ENCODE results near the gene TANC1.
"Not testable (repeated sequence)": the region's sequence is repeated elsewhere in the genome, so short reads cannot be mapped to it uniquely, and the experiment has no call there.

Gene TANC1

DNA sequence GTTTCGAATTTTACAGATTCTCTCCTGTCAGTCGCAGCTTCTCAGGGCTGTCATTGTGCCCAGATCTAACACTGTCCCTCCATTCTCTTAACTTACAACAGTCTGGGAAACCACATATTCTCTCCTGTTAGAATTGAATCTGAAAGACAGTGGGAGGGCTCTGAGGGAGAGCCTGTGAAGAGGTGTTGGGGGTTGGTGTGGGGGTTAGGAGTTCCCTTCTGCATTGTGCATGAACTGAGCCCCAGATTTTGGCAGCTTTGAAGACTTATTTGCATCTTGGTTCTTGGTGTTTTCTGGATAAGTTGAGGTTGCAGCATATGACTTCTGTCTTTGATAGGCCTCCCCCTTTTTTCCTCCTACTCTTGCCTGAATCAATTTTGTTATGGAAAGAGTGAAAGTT is 64.1 kb downstream of the TANC1 start:
- no peak for DNase-seq

GRCh38 chr2:159034713-159035112 is 66.3 kb downstream of the TANC1 start:
- no peak for DNase-seq

DNA sequence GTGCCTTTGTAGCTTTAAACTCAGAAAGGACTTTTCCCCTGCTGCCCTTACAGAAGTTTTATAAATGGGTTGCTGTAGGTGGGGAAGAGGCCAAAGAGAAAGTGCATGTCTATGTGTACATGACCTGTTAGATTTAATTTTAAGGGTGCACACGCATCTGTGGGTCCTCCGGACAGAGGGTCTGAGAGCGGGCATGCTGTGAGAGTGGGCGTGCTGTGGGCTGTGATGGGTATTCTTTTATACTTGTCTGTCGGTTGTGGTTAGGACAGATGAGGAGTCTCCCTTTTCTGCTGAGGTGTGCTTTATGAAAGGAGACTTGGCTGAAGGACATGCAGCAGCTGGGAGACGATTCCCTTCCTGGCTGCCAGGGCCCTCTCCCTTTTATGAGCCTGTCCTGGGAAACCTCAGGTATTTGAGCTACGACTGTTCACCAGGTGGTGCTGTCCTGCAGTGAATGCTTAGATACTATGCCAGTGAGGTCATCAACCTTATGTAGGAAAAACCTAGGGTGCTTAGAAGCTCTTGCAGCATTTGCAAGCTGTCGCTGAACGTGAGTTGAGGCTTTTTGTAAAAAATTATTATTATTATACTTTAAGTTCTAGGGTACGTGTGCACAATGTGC is 67.5 kb downstream of the TANC1 start:
- peak; percentile 39 for DNase-seq

GRCh38 chr2:159036461-159036860 is 68.0 kb downstream of the TANC1 start:
- DNase-seq, result not testable (repeated sequence)

DNA sequence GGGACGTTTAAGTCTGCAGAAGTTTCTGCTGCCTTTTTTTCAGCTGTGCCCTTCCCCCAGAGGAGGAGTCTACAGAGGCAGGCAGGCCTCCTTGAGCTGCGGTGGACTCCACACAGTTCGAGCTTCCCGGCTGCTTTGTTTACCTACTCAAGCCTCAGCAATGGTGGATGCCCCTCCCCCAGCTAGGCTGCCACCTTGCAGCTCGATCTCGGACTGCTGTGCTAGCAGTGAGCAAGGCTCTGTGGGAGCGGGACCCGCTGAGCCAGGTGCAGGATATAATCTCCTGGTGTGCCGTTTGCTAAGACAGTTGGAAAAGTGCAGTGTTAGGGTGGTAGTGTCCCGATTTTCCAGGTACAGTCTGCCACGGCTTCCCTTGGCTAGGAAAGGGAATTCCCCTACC is 72.9 kb downstream of the TANC1 start:
- DNase-seq, result not testable (repeated sequence)

GRCh38 chr2:159042115-159042850 is 73.8 kb downstream of the TANC1 start:
- DNase-seq, result no peak

DNA sequence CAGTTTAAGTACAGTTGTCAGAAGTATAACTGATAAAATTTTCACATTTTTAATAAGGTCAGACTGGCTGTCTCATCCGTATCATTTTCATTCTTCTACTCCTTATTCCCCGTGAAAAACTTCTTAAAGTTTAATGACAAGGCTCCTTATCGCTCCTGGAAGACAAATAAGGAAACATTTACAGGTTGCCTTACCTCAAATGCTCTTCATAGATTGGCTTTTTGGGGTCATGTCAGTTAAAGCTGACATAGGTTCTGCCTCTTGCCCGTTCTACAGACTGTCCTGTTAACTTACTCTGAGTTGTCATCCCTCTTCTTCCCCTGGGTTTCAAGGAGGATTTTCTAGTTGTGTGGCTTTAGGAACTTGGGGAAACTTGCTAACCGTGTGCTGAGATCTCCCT is 75.3 kb downstream of the TANC1 start:
- DNase-seq, result no peak

- DNase-seq, result no peak
Measured at GRCh38 chr2:159044804-159045286, 76.4 kb downstream of the TANC1 start.

GRCh38 chr2:159045545-159046454 is 77.4 kb downstream of the TANC1 start:
- no peak for DNase-seq

GRCh38 chr2:159046966-159047365 is 78.5 kb downstream of the TANC1 start:
- DNase-seq, result no peak

GRCh38 chr2:159050426-159050825 is 82.0 kb downstream of the TANC1 start:
- DNase-seq, result no peak

DNA sequence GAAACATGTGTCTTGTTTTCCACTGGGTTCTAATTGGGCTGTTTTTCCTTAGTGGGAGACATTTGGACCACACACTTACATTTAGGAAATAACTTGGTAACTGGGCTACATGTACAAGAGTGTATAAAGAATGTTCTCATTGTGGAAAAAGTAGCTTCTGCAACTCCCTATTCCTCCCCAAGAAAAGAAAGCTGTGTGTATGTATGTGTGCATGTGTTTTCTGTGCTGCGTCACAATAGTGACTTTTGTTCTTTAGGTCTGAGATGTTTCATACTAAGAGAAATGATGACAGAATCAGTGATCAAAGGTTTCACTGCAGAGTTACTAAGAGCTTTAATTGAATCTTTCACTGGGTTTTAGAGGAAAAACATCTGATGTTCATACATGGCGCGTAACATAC is 82.7 kb downstream of the TANC1 start:
- DNase-seq, result no peak

DNA sequence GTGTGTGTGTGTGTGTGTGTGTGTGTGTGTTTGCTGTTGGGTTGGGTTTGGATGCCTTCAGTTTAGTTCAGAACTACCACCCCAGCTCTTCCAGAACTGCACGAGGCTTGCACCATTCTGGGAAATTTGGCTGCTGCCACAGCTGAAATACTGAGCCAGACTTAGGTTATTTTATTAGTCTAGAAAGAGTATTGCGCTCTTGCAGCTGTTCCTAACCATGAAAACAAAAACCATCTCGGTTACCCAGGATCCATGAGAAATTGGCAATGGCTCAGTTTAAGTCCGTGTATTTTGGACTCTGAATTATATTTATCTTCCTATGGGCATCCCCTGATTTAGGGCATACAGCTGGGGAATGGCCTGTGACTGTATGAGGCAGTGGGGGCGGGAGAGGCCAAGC is 83.2 kb downstream of the TANC1 start:
- no peak for DNase-seq

GRCh38 chr2:159052157-159052601 is 83.7 kb downstream of the TANC1 start:
- no peak for DNase-seq

GRCh38 chr2:159053161-159054031 is 85.0 kb downstream of the TANC1 start:
- no peak for DNase-seq

DNA sequence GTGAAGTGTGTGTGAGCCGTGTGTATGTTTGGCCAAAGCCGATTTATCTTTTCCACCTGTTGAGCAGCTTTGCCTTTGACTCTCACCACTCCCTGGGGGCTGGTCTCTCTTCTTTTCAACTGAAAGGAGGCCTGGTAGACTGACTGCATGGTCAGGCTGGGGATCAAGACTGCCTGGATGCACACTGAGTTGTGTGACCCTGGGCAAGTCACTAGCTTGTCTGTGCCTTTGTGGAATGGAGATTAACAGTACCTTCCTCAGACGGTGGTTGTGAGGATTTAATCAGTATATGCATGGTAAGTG is 85.5 kb downstream of the TANC1 start:
- DNase-seq, result no peak

DNA sequence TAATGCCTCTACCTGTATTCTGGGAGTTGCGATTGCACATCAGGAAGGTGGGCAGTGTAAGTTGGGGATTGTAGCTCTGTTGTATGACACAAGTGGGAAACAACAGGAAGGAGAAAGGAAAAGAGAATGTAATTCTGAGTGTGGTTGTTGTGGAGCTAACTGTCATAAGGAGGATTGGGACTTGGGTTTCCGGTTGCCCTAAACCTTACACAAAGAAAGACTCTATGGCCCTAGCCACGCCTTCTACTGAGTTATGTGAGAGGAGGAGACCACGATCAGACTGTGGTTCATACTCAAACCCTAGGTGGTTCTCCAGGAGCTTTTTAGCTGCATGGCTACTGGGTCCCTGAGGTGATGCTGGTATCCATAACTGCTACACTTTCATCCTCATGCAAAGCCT is 86.5 kb downstream of the TANC1 start:
- no peak for DNase-seq

GRCh38 chr2:159060518-159060917 is 92.1 kb downstream of the TANC1 start:
- no peak for DNase-seq

- no peak for DNase-seq
Measured at GRCh38 chr2:159063677-159064076, 95.2 kb downstream of the TANC1 start.

GRCh38 chr2:159064446-159065301 is 96.2 kb downstream of the TANC1 start:
- DNase-seq, result no peak

- DNase-seq, result no peak
Measured at GRCh38 chr2:159065313-159065712, 96.9 kb downstream of the TANC1 start.

- DNase-seq, result no peak
Measured at GRCh38 chr2:159065891-159066290, 97.5 kb downstream of the TANC1 start.

Data from CD4-positive, alpha-beta T cell treated with Interleukin-6 for 4 hours (primary cell).